SK-N-SH treated with all-trans-retinoic acid at 6 μM for 48 hours (cell line): ENCODE results near the gene GPR85.
A peak's percentile ranks its signal among the peaks of the same experiment; 100 is the strongest.

Experiments
- ATAC-seq: fragments of 200-7000 bp; cut with Tn5 transposase; 3 replicates; pipeline ENCODE4 v1.9.1; 2020; ENCODE audit warnings: mild to moderate bottlenecking, moderate library complexity
- ARNTL ChIP-seq: fragments of 450-650 bp; formaldehyde crosslinking; IDR thresholded peaks from 2 replicates; pipeline ENCODE4 v1.5.0; 2020; ENCODE audit warnings: low read depth, mild to moderate bottlenecking, moderate library complexity, borderline replicate concordance
- BACH2 ChIP-seq: fragments of 250-450 bp; sonication (Bioruptor Pico); IDR thresholded peaks from 2 replicates; pipeline ENCODE4 v1.9.0; 2021; ENCODE audit warnings: mild to moderate bottlenecking, borderline replicate concordance
- CREB5 ChIP-seq: fragments of 250-450 bp; sonication (Bioruptor Pico); IDR thresholded peaks from 2 replicates; pipeline ENCODE4 v1.5.1; 2020; ENCODE audit warnings: low read depth, mild to moderate bottlenecking, moderate library complexity
- CSDC2 ChIP-seq: fragments of 250-450 bp; sonication (Bioruptor Pico); IDR thresholded peaks from 2 replicates; pipeline ENCODE4 v1.5.0; 2020; ENCODE audit warnings: mild to moderate bottlenecking, moderate library complexity
- CSRNP3 ChIP-seq: fragments of 250-450 bp; sonication (Bioruptor Pico); IDR thresholded peaks from 2 replicates; pipeline ENCODE4 v1.5.1; 2021; ENCODE audit warnings: mild to moderate bottlenecking, moderate library complexity
- ESRRG ChIP-seq: fragments of 250-450 bp; sonication (Bioruptor Pico); IDR thresholded peaks from 2 replicates; pipeline ENCODE4 v1.6.1; 2021; ENCODE audit warnings: mild to moderate bottlenecking
- GLIS3 ChIP-seq: fragments of 250-450 bp; sonication (Bioruptor Pico); IDR thresholded peaks from 2 replicates; pipeline ENCODE4 v1.5.0; 2020; ENCODE audit warnings: mild to moderate bottlenecking, moderate library complexity
- ISL1 ChIP-seq: fragments of 250-450 bp; sonication (Bioruptor Pico); IDR thresholded peaks from 2 replicates; pipeline ENCODE4 v2.1.2; 2022; ENCODE audit warnings: mild to moderate bottlenecking, moderate library complexity
- OSR1 ChIP-seq: fragments of 250-450 bp; sonication (Bioruptor Pico); IDR thresholded peaks from 2 replicates; pipeline ENCODE4 v1.8.0; 2022; ENCODE audit warnings: moderate library complexity, mild to moderate bottlenecking, inconsistent platforms
- PATZ1 ChIP-seq: fragments of 250-450 bp; sonication (Bioruptor Pico); IDR thresholded peaks from 2 replicates; pipeline ENCODE4 v1.8.0; 2020; ENCODE audit warnings: mild to moderate bottlenecking, moderate library complexity, borderline replicate concordance
- POU6F1 ChIP-seq: fragments of 250-450 bp; sonication (Bioruptor Pico); IDR thresholded peaks from 2 replicates; pipeline ENCODE4 v1.8.0; 2021; ENCODE audit warnings: low read depth, mild to moderate bottlenecking, moderate library complexity, borderline replicate concordance
- PPARA ChIP-seq: fragments of 250-450 bp; sonication (Bioruptor Pico); IDR thresholded peaks from 2 replicates; pipeline ENCODE4 v1.5.0; 2020; ENCODE audit warnings: mild to moderate bottlenecking, borderline replicate concordance
- SNAI2 ChIP-seq: fragments of 250-450 bp; sonication (Bioruptor Pico); IDR thresholded peaks from 2 replicates; pipeline ENCODE4 v1.5.0; 2020; ENCODE audit warnings: mild to moderate bottlenecking, moderate library complexity
- TCF4 ChIP-seq: fragments of 250-450 bp; sonication (Bioruptor Pico); IDR thresholded peaks from 2 replicates; pipeline ENCODE4 v1.8.0; 2021; ENCODE audit warnings: mild to moderate bottlenecking, moderate library complexity, borderline replicate concordance
- TOX ChIP-seq: fragments of 250-450 bp; sonication (Bioruptor Pico); IDR thresholded peaks from 2 replicates; pipeline ENCODE4 v1.8.0; 2021; ENCODE audit warnings: mild to moderate bottlenecking, moderate library complexity, borderline replicate concordance
- TSHZ2 ChIP-seq: fragments of 250-450 bp; sonication (Bioruptor Pico); IDR thresholded peaks from 2 replicates; pipeline ENCODE4 v1.5.0; 2020; ENCODE audit warnings: mild to moderate bottlenecking, moderate library complexity
- ZC3H10 ChIP-seq: fragments of 250-450 bp; sonication (Bioruptor Pico); IDR thresholded peaks from 2 replicates; pipeline ENCODE4 v1.5.1; 2021; ENCODE audit warnings: mild to moderate bottlenecking, moderate library complexity
- ZFP3 ChIP-seq: fragments of 250-450 bp; sonication (Bioruptor Pico); IDR thresholded peaks from 2 replicates; pipeline ENCODE4 v1.5.0; 2020; ENCODE audit warnings: mild to moderate bottlenecking, moderate library complexity
- ZFP30 ChIP-seq: fragments of 450-650 bp; formaldehyde crosslinking; IDR thresholded peaks from 2 replicates; pipeline ENCODE4 v1.5.0; 2022; ENCODE audit warnings: mild to moderate bottlenecking, moderate library complexity
- ZNF565 ChIP-seq: fragments of 450-650 bp; formaldehyde crosslinking; conservative IDR thresholded peaks from 2 replicates; pipeline ENCODE4 v1.5.0; 2020; ENCODE audit warnings: low read depth, mild to moderate bottlenecking, moderate library complexity
- ZNF70 ChIP-seq: fragments of 450-650 bp; formaldehyde crosslinking; IDR thresholded peaks from 2 replicates; pipeline ENCODE4 v1.5.0; 2020; ENCODE audit warnings: mild to moderate bottlenecking, moderate library complexity
- ZNF8 ChIP-seq: fragments of 450-650 bp; formaldehyde crosslinking; IDR thresholded peaks from 2 replicates; pipeline ENCODE4 v1.5.0; 2020; ENCODE audit warnings: mild to moderate bottlenecking, moderate library complexity

GPR85 gene

GRCh38 chr7:113113912-113114311 lies 27.3 kb upstream of the GPR85 start:
- ATAC-seq: peak; percentile 14; the same call in 1 of the 3 replicates
- TF ChIP-seq TOX (no peak), CSDC2 (CRISPR knock-in tag) (no peak), OSR1 (CRISPR knock-in tag) (no peak), PPARA (no peak)

- TF ChIP-seq ZNF8 (CRISPR knock-in tag) (no peak), ZFP30 (CRISPR knock-in tag) (no peak), OSR1 (CRISPR knock-in tag) (no peak), PPARA (no peak)
Observed at GRCh38 chr7:113109718-113110117, 23.1 kb upstream of the GPR85 start.

GRCh38 chr7:113100121-113100603 lies 13.5 kb upstream of the GPR85 start:
- ATAC-seq: peak; percentile 93
- TF ChIP-seq ZNF70 (CRISPR knock-in tag) (no peak), GLIS3 (CRISPR knock-in tag) (no peak), TOX (0 out of 2 replicates have a peak, but pooled peaks have one; percentile 21), ISL1 (CRISPR knock-in tag) (0 out of 2 replicates have a peak, but pooled peaks have one; percentile 17)

More at GRCh38 chr7:113109718-113110117, 23.1 kb upstream of the GPR85 start:
- no peak for ATAC-seq

- TF ChIP-seq CSDC2 (CRISPR knock-in tag) (no peak), BACH2 (CRISPR knock-in tag) (no peak), SNAI2 (CRISPR knock-in tag) (no peak)
- no peak for ATAC-seq
Observed at GRCh38 chr7:113099284-113099919, 12.8 kb upstream of the GPR85 start.

GRCh38 chr7:113094517-113095249 lies 8.1 kb upstream of the GPR85 start:
- TF ChIP-seq PPARA (no peak), ZNF70 (CRISPR knock-in tag) (no peak), CREB5 (CRISPR knock-in tag) (no peak), OSR1 (CRISPR knock-in tag) (no peak), POU6F1 (no peak), BACH2 (CRISPR knock-in tag) (no peak), ESRRG (CRISPR knock-in tag) (no peak), PATZ1 (CRISPR knock-in tag) (no peak), GLIS3 (CRISPR knock-in tag) (no peak), ZNF565 (CRISPR knock-in tag) (no peak), ARNTL (no peak), ZFP3 (CRISPR knock-in tag) (no peak)
- TF ChIP-seq, all 23 proteins: peak for 0

GRCh38 chr7:113093561-113093960 lies 6.9 kb upstream of the GPR85 start:
- ATAC-seq: no peak
- no peak for TF ChIP-seq ZNF70 (CRISPR knock-in tag)
- TF ChIP-seq ZNF565 (CRISPR knock-in tag): no peak
- TF ChIP-seq ESRRG (CRISPR knock-in tag): no peak
- TF ChIP-seq ISL1 (CRISPR knock-in tag): no peak
- TF ChIP-seq ZFP30 (CRISPR knock-in tag): no peak
- no peak for TF ChIP-seq BACH2 (CRISPR knock-in tag)
- no peak for TF ChIP-seq OSR1 (CRISPR knock-in tag)
- no peak for TF ChIP-seq ARNTL
- no peak for TF ChIP-seq CSRNP3 (CRISPR knock-in tag)
- TF ChIP-seq TCF4 (CRISPR knock-in tag): no peak
- TF ChIP-seq PPARA: no peak
- no peak for TF ChIP-seq ZC3H10
- no peak for TF ChIP-seq TSHZ2 (CRISPR knock-in tag)

More at GRCh38 chr7:113094517-113095249, 8.1 kb upstream of the GPR85 start:
- no peak for ATAC-seq
